Right lobe of liver (tissue), 4 donors: ENCODE measurements around the gene ADCYAP1.

ENCODE experiments used
- POLR2A ChIP-seq: fragments of 450-650 bp; IDR thresholded peaks from one replicate; pipeline ENCODE4 v1.6.1; 2017; ENCODE audit warnings: antibody characterized with exemption, mild to moderate bottlenecking
- TF ChIP-seq, protein P1 (sequence below), 4 donors: fragments of 200-600 bp in 3 of 4; fragments of 450-650 bp in 1 of 4; IDR thresholded peaks; one replicate each; pipeline versions ENCODE4 v1.5.1 to v1.8.0; 2016 to 2022; ENCODE audit warnings: antibody characterized with exemption in 4 of 4, mild to moderate bottlenecking in 2 of 4
- donor health status: DM: no; HTN: no; CAD: no.
- donor health status: DM: no; HTN: no; CAD: no.
- donor health status: DM: no; HTN: yes; CAD: no.

DNA sequence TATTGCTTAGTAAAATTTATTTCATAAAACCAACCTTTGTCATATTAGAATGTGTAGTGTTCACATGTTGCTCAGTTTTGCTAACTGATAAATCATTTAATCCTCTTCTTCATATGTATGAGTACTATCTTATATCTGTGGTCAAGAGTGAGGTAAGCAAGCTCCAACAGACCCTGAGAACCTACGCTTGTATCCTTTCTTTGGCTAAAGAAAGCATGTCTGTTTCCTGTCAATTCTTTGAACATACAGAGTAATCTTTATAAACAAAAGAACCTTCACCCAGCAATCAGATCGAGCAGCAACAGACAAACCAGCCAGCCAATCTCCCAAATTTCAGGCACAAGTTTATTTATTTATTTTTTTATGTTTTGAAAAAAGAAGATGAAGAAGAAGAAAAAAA is 6.4 kb downstream of the ADCYAP1 start:
- TF ChIP-seq POLR2A: no peak
- TF ChIP-seq, protein P1, sequence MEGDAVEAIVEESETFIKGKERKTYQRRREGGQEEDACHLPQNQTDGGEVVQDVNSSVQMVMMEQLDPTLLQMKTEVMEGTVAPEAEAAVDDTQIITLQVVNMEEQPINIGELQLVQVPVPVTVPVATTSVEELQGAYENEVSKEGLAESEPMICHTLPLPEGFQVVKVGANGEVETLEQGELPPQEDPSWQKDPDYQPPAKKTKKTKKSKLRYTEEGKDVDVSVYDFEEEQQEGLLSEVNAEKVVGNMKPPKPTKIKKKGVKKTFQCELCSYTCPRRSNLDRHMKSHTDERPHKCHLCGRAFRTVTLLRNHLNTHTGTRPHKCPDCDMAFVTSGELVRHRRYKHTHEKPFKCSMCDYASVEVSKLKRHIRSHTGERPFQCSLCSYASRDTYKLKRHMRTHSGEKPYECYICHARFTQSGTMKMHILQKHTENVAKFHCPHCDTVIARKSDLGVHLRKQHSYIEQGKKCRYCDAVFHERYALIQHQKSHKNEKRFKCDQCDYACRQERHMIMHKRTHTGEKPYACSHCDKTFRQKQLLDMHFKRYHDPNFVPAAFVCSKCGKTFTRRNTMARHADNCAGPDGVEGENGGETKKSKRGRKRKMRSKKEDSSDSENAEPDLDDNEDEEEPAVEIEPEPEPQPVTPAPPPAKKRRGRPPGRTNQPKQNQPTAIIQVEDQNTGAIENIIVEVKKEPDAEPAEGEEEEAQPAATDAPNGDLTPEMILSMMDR (IDR thresholded peaks at IDR 0.05): no peak
